ENCODE results near the gene CKAP4.

CKAP4 gene

GRCh38 chr12:106239951-106240335, 7.9 kb downstream of the CKAP4 start:
- DNase-seq (ENCODE audit: low spot score) = no peak

- no peak for DNase-seq (ENCODE audit: low spot score)
These were observed 8.4 kb downstream of the CKAP4 start for GRCh38 chr12:106239241-106239950.

GRCh38 chr12:106238146-106238545, 9.7 kb downstream of the CKAP4 start:
- DNase-seq (ENCODE audit: low spot score) = no peak

- DNase-seq (ENCODE audit: low spot score) = no peak
These were observed 12.1 kb downstream of the CKAP4 start for GRCh38 chr12:106235770-106236169.

- no peak for DNase-seq (ENCODE audit: low spot score)
These were observed 13.4 kb downstream of the CKAP4 start for GRCh38 chr12:106234449-106234848.

- no peak for DNase-seq (ENCODE audit: low spot score)
These were observed 14.8 kb downstream of the CKAP4 start for GRCh38 chr12:106233011-106233410.

- no peak for DNase-seq (ENCODE audit: low spot score)
These were observed 18.7 kb downstream of the CKAP4 start for GRCh38 chr12:106229036-106229591.

- DNase-seq (ENCODE audit: low spot score) = no peak
These were observed 19.5 kb downstream of the CKAP4 start for GRCh38 chr12:106228320-106228710.

- DNase-seq (ENCODE audit: low spot score) = no peak
These were observed 20.0 kb downstream of the CKAP4 start for GRCh38 chr12:106227641-106228319.

GRCh38 chr12:106226884-106227640, 20.8 kb downstream of the CKAP4 start:
- peak; percentile 83 for DNase-seq (ENCODE audit: low spot score)

- DNase-seq (ENCODE audit: low spot score) = no peak
These were observed 23.5 kb downstream of the CKAP4 start for GRCh38 chr12:106224355-106224706.

- peak; percentile 90 for DNase-seq (ENCODE audit: low spot score)
These were observed 24.1 kb downstream of the CKAP4 start for GRCh38 chr12:106223485-106224354.

GRCh38 chr12:106220536-106220935, 27.3 kb downstream of the CKAP4 start:
- no peak for DNase-seq (ENCODE audit: low spot score)

- DNase-seq (ENCODE audit: low spot score) = no peak
These were observed 28.8 kb downstream of the CKAP4 start for GRCh38 chr12:106219043-106219442.

- no peak for DNase-seq (ENCODE audit: low spot score)
These were observed 30.1 kb downstream of the CKAP4 start for GRCh38 chr12:106217706-106218105.

- no peak for DNase-seq (ENCODE audit: low spot score)
These were observed 33.2 kb downstream of the CKAP4 start for GRCh38 chr12:106214571-106214970.

- DNase-seq (ENCODE audit: low spot score) = no peak
These were observed 34.2 kb downstream of the CKAP4 start for GRCh38 chr12:106213662-106214061.

- DNase-seq (ENCODE audit: low spot score) = no peak
These were observed 35.8 kb downstream of the CKAP4 start for GRCh38 chr12:106211973-106212372.

GRCh38 chr12:106205208-106206069, 42.4 kb downstream of the CKAP4 start:
- DNase-seq (ENCODE audit: low spot score) = no peak

- no peak for DNase-seq (ENCODE audit: low spot score)
These were observed 43.5 kb downstream of the CKAP4 start for GRCh38 chr12:106204312-106204711.
